ENCODE measurements around the gene FAM151A.

FAM151A gene

DNA sequence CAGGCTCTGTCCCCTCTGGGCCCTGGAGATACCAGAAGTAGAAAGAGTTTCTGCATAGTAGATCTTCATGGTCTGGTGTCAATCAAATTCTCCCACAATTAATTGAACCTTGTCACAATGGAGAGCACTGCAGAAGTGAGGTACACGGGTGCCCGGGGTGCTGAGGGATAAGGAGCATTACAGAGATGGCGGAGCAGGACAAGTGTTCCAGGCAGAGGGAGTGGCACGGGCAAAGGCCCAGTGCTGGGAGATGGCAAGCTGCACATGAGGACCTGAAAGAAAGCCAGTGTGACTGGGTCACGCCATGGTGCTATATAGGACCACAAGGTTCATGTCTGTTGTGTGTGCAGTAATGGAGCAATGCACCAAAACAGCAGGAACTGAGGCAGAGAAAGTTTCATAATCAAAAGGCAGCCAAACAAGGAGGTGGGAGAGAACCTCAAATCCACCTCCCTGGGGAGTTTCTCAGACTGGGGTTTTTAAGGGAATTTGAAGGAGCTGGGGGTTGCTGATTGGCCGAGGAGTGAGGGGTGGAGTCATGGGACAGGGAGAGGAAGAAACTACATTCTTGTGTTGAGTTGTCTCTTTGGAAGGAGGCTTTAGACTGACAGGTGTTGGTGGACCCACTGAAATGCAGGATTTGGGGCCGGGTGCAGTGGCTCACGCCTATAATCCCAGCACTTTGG is 47.6 kb downstream of the FAM151A start:
- no peak for DNase-seq

DNA sequence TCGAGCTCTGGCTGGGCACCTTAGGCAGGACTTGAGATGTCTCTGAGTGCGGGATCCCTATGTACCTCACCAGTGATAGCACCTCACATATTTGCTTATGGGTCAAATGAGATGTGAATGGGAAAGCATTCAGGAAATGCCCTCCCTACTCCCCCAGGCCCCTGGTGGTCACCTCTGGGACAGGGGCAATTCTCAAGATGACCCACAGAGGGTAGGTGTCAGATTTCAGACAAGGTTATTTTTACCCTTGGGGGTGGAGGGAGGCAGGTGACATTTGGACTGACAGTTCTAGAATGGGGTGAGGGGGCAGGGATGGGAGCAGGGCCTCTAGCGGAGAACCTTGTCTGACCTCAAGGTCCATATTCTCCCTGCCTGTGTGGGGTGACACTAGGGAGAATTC is 48.2 kb downstream of the FAM151A start:
- no peak for DNase-seq

DNA sequence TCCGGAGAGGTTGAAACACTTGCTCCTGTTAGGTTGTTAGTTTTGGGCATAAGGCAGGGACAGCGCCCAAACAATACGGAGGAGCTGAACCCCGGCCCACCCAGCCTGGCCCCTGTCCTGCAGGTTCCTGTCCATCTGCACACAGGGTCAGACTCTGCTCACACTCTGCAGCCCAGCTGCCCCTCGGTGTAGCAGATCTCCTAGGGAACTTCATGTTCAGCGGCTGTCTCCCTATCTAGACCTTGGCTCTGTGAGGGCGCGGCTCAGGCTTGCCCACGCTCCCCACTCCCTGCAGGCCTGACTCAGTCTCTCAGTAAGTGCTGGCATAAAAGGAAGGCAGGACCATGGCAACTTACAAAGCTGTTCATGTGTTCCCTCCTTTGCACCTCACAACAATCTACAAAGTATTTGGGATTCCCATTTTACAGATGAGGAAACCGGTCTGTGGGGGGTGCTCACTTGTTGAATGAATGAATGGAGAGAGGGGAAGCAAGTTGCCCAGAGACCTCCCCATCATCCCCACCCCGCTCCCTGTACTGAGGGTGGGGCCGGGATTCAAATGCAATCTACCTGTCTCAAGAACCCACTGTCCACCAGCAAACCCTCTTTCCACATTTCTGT is 49.1 kb downstream of the FAM151A start:
- no peak for DNase-seq

DNA sequence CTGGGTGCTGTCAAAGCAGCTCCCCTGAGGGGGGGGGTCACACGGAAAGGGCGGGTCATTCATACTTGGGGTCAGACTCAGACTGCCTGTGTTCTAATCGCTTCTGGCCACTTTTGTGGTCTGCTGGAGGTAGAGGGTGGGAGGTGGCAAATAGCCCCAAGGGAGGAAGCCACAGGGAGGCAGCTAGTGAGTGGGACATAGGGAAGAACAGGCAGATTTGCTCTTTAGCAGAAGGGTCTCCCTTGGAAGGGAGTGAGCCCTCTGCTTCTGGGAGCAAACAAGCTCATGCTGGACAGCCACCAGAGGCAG is 50.8 kb downstream of the FAM151A start:
- DNase-seq, result no peak

DNA sequence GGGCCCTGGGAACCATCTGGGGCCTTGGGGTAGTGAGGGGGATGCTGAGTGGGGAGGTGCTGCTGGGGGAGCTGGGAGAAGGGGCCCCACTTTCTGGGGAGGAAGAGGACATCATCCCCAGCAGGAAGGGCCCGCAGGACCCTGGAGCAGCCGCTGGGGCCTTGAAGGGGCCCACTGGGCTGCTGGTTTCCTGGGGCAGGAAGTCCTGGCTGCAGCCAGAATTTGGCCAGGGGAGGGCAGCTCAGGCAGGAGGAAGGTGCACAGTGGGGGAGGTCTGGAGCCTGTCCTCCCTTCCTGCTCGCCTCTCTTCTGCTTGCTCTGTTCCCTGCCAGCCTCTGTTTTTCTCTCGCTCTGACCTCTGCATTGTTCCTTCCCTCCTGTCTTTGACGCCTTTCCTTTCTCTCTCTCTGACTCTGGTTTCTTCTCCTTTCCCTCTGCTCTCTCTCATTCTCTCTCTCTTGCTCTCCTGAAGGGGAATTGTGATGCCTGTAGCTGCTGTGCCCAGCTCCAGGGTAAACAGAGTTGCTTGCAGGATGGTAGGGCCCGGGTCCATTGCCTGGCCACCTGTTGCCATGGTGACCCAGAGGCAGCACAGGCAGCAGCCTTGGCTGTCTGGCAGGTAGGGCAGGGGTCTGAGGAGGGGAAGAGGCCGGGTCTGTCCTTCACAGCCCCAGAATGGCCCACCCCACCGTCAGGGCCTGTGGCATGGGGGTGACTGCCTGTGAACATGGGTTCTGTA is 51.4 kb downstream of the FAM151A start:
- no peak for DNase-seq

DNA sequence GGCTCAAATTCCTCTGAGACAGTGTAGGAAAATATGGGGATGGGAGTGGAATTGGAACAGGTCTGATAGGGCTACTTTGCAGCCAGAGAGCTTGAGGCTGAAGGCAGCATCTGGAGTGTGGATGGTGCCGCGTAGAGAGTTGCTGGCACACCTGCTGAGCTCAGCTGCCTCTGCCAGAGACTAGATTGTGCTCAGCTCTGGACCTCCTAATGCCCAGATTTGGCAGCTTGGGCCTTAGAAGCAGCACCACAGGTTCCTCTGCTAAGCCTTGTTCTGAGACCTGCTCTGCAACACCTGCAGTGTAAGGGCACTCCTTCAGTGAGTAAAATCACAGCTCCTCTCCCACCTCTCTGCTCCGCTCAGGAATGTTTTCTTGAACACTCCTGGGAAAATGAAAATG is 52.0 kb downstream of the FAM151A start:
- DNase-seq, result no peak

DNA sequence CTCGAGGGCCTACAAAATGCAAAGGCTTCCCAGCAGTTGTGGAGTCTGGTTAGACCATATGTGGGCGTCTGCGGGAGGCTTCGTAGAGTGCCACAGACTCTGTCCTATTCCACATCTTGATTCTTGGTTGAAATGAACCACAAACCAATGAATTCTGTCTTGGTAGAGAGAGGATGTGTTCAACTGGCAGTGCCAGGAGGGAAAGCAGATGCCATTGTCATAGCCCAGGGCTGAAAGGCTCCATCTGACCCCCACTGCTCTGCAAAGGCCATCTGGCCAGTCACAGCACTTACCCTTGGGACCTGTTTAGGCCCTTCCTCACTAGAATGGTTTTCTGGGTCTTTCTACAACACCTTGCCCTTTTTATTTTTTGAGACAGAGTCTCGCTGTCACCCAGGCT is 53.2 kb downstream of the FAM151A start:
- DNase-seq, result no peak

DNA sequence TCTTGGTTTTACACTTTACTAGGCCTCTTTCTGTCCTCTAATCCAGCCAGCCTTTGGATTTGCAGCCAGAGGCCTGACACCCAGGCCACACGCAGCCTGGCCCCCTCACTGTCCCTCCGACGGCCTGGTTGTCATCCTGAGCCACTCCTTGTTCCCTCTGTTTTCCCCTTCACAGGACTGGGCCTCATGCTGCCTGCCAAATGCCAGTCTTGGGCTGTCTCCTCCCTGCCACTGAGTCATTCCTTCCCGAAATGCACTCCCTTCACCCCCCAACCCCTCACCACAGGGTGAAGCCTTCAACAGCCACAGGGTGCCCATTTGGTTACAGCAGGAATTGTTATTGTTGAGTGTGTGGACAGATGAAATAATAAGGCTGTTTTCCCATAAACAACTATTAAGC is 54.0 kb downstream of the FAM151A start:
- DNase-seq, result no peak

DNA sequence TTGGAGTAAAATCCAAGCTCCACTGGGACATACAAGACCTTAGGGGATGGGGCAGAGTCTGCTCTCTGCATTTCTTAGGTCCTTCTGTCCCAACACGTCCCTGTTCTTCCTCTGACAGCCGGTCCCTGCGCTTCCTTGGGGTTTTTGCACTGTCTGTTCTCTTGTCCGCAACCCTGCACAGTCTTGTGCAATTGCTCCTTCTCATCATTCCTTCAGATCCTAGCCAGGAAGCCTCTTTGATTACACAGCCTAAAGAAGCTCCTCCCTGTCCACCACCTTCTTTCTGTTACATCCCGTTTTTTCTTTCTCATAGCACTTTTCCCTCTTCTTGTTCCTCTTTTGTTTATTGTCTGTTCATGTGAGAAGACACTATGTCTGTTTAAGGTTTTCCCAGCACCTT is 55.4 kb downstream of the FAM151A start:
- no peak for DNase-seq

DNA sequence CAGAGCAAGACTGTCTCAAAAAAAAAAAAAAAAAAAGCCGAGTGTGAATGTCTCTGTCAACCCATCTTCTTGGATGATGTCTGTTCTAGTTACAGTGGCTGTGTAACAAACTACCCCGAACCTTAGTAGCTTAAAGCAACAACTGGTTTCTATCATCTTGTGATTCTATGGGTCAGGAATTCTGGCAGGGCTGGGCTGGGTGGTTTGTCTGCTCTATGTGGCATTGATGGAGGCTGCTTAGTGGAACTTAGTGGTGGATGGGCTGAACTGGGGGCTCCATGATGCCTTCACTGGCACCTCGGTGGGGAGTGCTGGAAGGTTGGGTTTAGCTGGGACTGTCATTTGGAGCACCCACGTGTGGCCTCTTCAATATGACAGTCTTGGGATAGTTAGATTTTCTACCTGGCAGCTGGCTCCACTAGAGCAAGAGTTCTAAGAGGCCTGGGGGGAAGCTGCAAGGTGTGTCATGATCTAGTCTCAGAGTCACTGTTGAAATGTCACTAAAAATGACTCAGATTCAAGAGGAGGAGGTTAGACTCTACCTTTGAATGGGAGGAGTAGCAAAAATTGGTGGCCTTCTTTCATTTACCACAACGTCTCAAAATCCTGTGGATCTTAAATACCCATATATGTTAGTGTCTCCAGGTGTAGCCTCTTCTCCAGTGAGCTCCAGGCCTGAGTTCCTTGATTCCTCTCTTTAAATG is 56.7 kb downstream of the FAM151A start:
- DNase-seq, result no peak

DNA sequence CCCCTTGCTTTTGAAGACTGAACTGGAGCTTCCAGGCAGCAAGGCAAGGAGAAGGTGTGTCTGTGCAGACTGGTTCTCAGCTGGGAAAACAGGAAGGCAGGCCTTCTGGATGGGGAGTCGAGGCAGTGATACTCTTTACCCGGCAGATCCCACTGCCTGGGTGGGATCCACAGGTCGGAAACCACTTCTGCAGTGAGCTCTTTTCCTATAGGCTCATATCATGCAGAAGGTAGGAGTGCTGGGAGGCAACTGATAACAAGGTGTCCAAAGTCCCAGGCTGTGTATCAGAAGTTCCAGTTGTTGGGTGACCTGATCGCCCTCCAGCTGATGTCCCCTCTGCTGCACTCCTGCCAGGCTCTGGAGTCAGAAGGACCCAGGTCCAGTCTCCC is 58.2 kb downstream of the FAM151A start:
- DNase-seq, result no peak

DNA sequence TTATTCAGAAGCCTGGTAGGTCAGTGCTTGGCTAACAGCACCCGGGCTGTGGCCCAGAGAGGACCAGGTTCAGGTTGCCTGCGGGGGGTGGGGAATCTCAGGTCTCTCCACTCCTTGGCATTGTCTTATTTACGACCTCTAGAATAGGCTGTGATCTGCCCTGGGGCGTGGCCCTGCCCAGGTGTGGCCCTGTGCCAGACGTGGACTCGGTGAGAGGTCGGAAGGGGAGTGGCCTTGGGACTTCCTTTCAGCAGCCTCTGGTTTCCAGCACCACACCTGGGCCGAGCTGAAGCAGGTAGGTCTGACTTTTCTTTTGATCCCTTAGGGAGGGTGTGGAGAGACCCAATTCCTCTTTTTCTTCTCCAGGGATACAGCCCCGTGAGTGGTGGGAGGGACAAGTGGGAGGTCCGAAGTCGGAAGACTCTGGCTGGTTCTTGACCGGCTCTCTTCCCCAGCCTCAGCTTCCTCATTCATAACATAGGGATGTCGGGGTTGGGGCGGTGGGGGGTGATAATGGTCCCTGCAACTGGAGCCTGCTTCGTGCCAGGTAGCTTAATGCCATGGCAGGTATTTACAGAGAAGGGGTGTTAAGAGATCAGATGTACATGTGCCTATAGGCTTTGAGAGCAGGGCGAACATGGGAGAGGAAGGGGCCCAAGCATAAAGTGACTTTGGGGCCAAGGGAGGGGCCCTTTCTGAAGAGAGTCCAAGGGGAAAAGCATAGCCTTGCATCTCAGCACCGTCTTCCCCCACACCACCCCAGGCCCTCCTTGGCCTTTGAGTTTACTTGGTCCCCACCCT is 58.8 kb downstream of the FAM151A start:
- no peak for DNase-seq

DNA sequence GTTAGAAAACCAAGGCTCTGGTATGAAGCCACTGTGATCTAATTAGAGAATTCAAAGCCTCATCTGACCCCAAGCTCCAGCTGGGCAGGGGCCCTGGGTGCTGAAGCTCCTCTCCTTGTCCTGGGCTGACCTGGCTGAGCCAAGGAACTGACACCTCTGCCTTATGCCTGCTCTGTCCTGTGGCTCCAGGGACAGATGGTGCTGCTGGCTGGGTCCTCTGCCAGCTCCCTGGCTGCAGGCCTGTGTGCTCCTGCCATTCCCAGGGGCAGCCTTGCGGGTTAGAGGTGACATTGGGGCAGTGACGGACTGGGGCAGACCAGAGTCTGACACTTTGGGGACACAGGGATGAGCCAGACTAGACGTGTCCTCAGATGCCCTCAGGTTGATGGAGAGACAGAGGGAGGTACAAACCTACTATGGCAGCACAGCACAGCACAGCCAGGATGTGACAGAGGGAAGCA is 63.5 kb downstream of the FAM151A start:
- no peak for DNase-seq

Data from activated CD8-positive, alpha-beta memory T cell treated with anti-CD3 and anti-CD28 coated beads, Interleukin-2, amount 50 U/mL, for 4 hours (primary cell).